Mesenchymal stem cell (in vitro differentiated cells and primary cell): ENCODE measurements around the gene TUBAL3.
A peak's percentile ranks its signal among the peaks of the same experiment; 100 is the strongest.

Experiments used
- DNase-seq: peaks from one replicate; pipeline ENCODE4 v3.0.0-alpha.2; 2013
- H2AFZ ChIP-seq: one replicate; pipeline ENCODE4 v1.6.1; 2013; ENCODE audit warnings: low read depth, mild to moderate bottlenecking, control low read depth, inconsistent platforms, low read length, moderate library complexity
- H2AK5ac ChIP-seq: 2 replicates; pipeline ENCODE4 v1.6.1; 2013; ENCODE audit warnings: low read length, moderate library complexity, mild to moderate bottlenecking, inconsistent platforms; ENCODE audit not compliant: severe bottlenecking
- H2BK120ac ChIP-seq: one replicate; pipeline ENCODE4 v1.6.1; 2013; ENCODE audit warnings: low read depth, mild to moderate bottlenecking, inconsistent platforms, low read length, moderate library complexity
- H2BK12ac ChIP-seq, 2 experiments: one replicate each; pipeline ENCODE4 v1.6.1; 2013; ENCODE audit warnings: inconsistent platforms in 2 of 2, low read length in 2 of 2, mild to moderate bottlenecking in 2 of 2, moderate library complexity in 2 of 2, control low read depth in 1 of 2
- H2BK15ac ChIP-seq: one replicate; pipeline ENCODE4 v1.6.1; 2013; ENCODE audit warnings: mild to moderate bottlenecking, low read depth, inconsistent platforms; ENCODE audit not compliant: poor library complexity, severe bottlenecking
- H2BK5ac ChIP-seq: 2 replicates; pipeline ENCODE4 v1.6.1; 2013; ENCODE audit warnings: low read depth, mild to moderate bottlenecking, low read length, control low read depth, inconsistent platforms; ENCODE audit not compliant: poor library complexity, severe bottlenecking
- H3K14ac ChIP-seq, 2 experiments: one replicate each; pipeline ENCODE4 v1.6.1; 2013; ENCODE audit warnings: inconsistent platforms in 2 of 2, low read length in 2 of 2, control low read depth in 1 of 2, mild to moderate bottlenecking in 1 of 2, moderate library complexity in 1 of 2
- H3K18ac ChIP-seq, 2 experiments: one replicate each; pipeline ENCODE4 v1.6.1; 2013; ENCODE audit warnings: inconsistent platforms in 2 of 2, low read length in 2 of 2, control low read depth in 1 of 2, low read depth in 1 of 2, mild to moderate bottlenecking in 1 of 2
- H3K23ac ChIP-seq, 2 experiments: one replicate each; pipeline ENCODE4 v1.6.1; 2013; ENCODE audit warnings: inconsistent platforms in 2 of 2, low read length in 2 of 2, mild to moderate bottlenecking in 2 of 2, moderate library complexity in 2 of 2, control low read depth in 1 of 2
- H3K27ac ChIP-seq: 2 replicates; pipeline ENCODE4 v1.5.1; 2013; ENCODE audit warnings: mild to moderate bottlenecking, moderate library complexity, low read length, control low read depth, inconsistent platforms; ENCODE audit not compliant: poor library complexity, severe bottlenecking
- H3K27me3 ChIP-seq, 2 experiments: 2 replicates each; pipeline versions ENCODE4 v1.6.1 to v1.7.0; 2013; ENCODE audit warnings: low read length in 2 of 2, mild to moderate bottlenecking in 2 of 2, moderate library complexity in 2 of 2, control low read depth in 1 of 2, inconsistent platforms in 1 of 2; ENCODE audit not compliant: control insufficient read depth in 1 of 2, insufficient read depth in 1 of 2
- H3K36me3 ChIP-seq, 2 experiments: 2 replicates each; pipeline versions ENCODE4 v1.6.1 to v1.7.0; 2013; ENCODE audit warnings: low read length in 2 of 2, control low read depth in 1 of 2, inconsistent platforms in 1 of 2, low read depth in 1 of 2, mild to moderate bottlenecking in 1 of 2; ENCODE audit not compliant: insufficient read depth in 2 of 2, control insufficient read depth in 1 of 2
- H3K4ac ChIP-seq, 2 experiments: one replicate each; pipeline ENCODE4 v1.6.1; 2013; ENCODE audit warnings: inconsistent platforms in 2 of 2, low read length in 2 of 2, mild to moderate bottlenecking in 2 of 2, moderate library complexity in 2 of 2, control low read depth in 1 of 2, low read depth in 1 of 2
- H3K4me1 ChIP-seq: 2 replicates; pipeline ENCODE4 v1.6.1; 2013; ENCODE audit warnings: low read depth, low read length, control low read depth; ENCODE audit not compliant: control insufficient read depth, insufficient read depth
- H3K4me2 ChIP-seq: 2 replicates; pipeline ENCODE4 v1.6.1; 2013; ENCODE audit warnings: low read length, mild to moderate bottlenecking, inconsistent platforms; ENCODE audit not compliant: poor library complexity, severe bottlenecking
- H3K4me3 ChIP-seq, 2 experiments: 2 replicates each; pipeline versions ENCODE4 v1.5.1 to v1.7.0; 2013; ENCODE audit warnings: low read length in 2 of 2, mild to moderate bottlenecking in 2 of 2, control low read depth in 1 of 2, low read depth in 1 of 2; ENCODE audit not compliant: insufficient read depth in 1 of 2
- H3K79me1 ChIP-seq: replicated peaks from 2 replicates; pipeline ENCODE4 v1.6.1; 2013; ENCODE audit warnings: mild to moderate bottlenecking, control low read depth, low read length, inconsistent platforms; ENCODE audit not compliant: poor library complexity, severe bottlenecking
- H3K9ac ChIP-seq: 2 replicates; pipeline ENCODE4 v1.7.0; 2013; ENCODE audit warnings: mild to moderate bottlenecking, low read length, moderate library complexity
- H3K9me3 ChIP-seq: 2 replicates; pipeline ENCODE4 v1.7.0; 2013; ENCODE audit warnings: mild to moderate bottlenecking, low read length; ENCODE audit not compliant: control insufficient read depth
- H4K8ac ChIP-seq: one replicate; pipeline ENCODE4 v1.6.1; 2013; ENCODE audit warnings: inconsistent platforms, mild to moderate bottlenecking, low read length, moderate library complexity
- H4K91ac ChIP-seq: one replicate; pipeline ENCODE4 v1.6.1; 2013; ENCODE audit warnings: mild to moderate bottlenecking, low read length, inconsistent platforms
- WGBS: methylation state at CpG from one replicate; pipeline ENCODE4 v1.1.7; 2013; ENCODE audit warnings: mixed read lengths; 5-methylcytosine and 5-hydroxymethylcytosine counted together

TUBAL3 gene

GRCh38 chr10:5442990-5443370 is 38.4 kb upstream of the TUBAL3 start:
- no peak overlapping the region for H2BK120ac ChIP-seq
- no peak overlapping the region for H2AK5ac ChIP-seq
- H2BK5ac ChIP-seq: no peak overlapping the region
- no peak overlapping the region for H4K91ac ChIP-seq
- no peak overlapping the region for H3K27ac ChIP-seq
- H4K8ac ChIP-seq: no peak overlapping the region
- no CpG with 5 or more reads among the region's 1 CpG for WGBS
- H3K4me3 ChIP-seq: no peak overlapping the region
- no peaks in the 10 kb centered on the region for H3K27me3 ChIP-seq
- no peak for DNase-seq
- H3K9ac ChIP-seq: no peak overlapping the region
- H3K79me1 ChIP-seq: peaks cover 26% of the 10 kb centered on the region
- no peak overlapping the region for H2BK12ac ChIP-seq
- H3K36me3 ChIP-seq: no peaks in the 10 kb centered on the region
- no peak overlapping the region for H2AFZ ChIP-seq
- H3K4ac ChIP-seq: no peak overlapping the region
- no peaks in the 10 kb centered on the region for H3K9me3 ChIP-seq
- H2BK15ac ChIP-seq: no peak overlapping the region
- no peak overlapping the region for H3K18ac ChIP-seq
- no peak overlapping the region for H3K23ac ChIP-seq
- no peak overlapping the region for H3K4me2 ChIP-seq
- H3K4me1 ChIP-seq: no peaks in the 10 kb centered on the region
- no peak overlapping the region for H3K14ac ChIP-seq

- H3K9me3 ChIP-seq: no peaks in the 10 kb centered on the region
- H3K27me3 ChIP-seq: no peaks in the 10 kb centered on the region
- H3K23ac ChIP-seq: no peak overlapping the region
- no peak overlapping the region for H2AK5ac ChIP-seq
- H3K4ac ChIP-seq: no peak overlapping the region
- 69% methylated on average over 8 of the region's 9 CpGs for whole genome bisulfite sequencing
- no peak overlapping the region for H2BK5ac ChIP-seq
- H3K36me3 ChIP-seq: no peaks in the 10 kb centered on the region
- H4K91ac ChIP-seq: no peak overlapping the region
- no peak overlapping the region for H2BK120ac ChIP-seq
- DNase-seq: peak; percentile 69
- H3K4me1 ChIP-seq: no peaks in the 10 kb centered on the region
- H3K79me1 ChIP-seq: peaks cover 26% of the 10 kb centered on the region
- H2AFZ ChIP-seq: no peak overlapping the region
- no peak overlapping the region for H3K4me3 ChIP-seq
- H3K4me2 ChIP-seq: no peak overlapping the region
- no peak overlapping the region for H3K18ac ChIP-seq
- no peak overlapping the region for H3K14ac ChIP-seq
- no peak overlapping the region for H4K8ac ChIP-seq
- H2BK15ac ChIP-seq: no peak overlapping the region
- no peak overlapping the region for H2BK12ac ChIP-seq
- no peak overlapping the region for H3K9ac ChIP-seq
- no peak overlapping the region for H3K27ac ChIP-seq
These were observed 37.7 kb upstream of the TUBAL3 start for GRCh38 chr10:5442065-5442989.

GRCh38 chr10:5441106-5441505 is 36.5 kb upstream of the TUBAL3 start:
- 83% methylated on average over 4 of the region's 4 CpGs for WGBS
- no peaks in the 10 kb centered on the region for H3K27me3 ChIP-seq
- H2BK15ac ChIP-seq: no peak overlapping the region
- H3K4me1 ChIP-seq: no peaks in the 10 kb centered on the region
- H3K4me2 ChIP-seq: no peak overlapping the region
- H3K4ac ChIP-seq: no peak overlapping the region
- no peak for DNase-seq
- H2AK5ac ChIP-seq: no peak overlapping the region
- H3K18ac ChIP-seq: no peak overlapping the region
- H2BK120ac ChIP-seq: no peak overlapping the region
- no peak overlapping the region for H2BK12ac ChIP-seq
- no peaks in the 10 kb centered on the region for H3K9me3 ChIP-seq
- H3K79me1 ChIP-seq: peaks cover 26% of the 10 kb centered on the region
- no peaks in the 10 kb centered on the region for H3K36me3 ChIP-seq
- H4K8ac ChIP-seq: no peak overlapping the region
- H3K4me3 ChIP-seq: no peak overlapping the region
- no peak overlapping the region for H3K14ac ChIP-seq
- H3K9ac ChIP-seq: no peak overlapping the region
- no peak overlapping the region for H2BK5ac ChIP-seq
- H3K27ac ChIP-seq: no peak overlapping the region
- peak overlapping the region in 1 of 2 experiments; percentile 72 for H3K23ac ChIP-seq
- no peak overlapping the region for H4K91ac ChIP-seq
- no peak overlapping the region for H2AFZ ChIP-seq

- H3K18ac ChIP-seq: no peak overlapping the region
- no peak overlapping the region for H2AK5ac ChIP-seq
- no peak overlapping the region for H3K4me2 ChIP-seq
- H2BK5ac ChIP-seq: no peak overlapping the region
- H3K14ac ChIP-seq: no peak overlapping the region
- no peaks in the 10 kb centered on the region for H3K9me3 ChIP-seq
- H3K79me1 ChIP-seq: peaks cover 26% of the 10 kb centered on the region
- no peak overlapping the region for H2BK15ac ChIP-seq
- no peak overlapping the region for H3K27ac ChIP-seq
- H2BK12ac ChIP-seq: no peak overlapping the region
- H3K23ac ChIP-seq: no peak overlapping the region
- no peak overlapping the region for H2AFZ ChIP-seq
- no peak overlapping the region for H4K91ac ChIP-seq
- WGBS: 68% methylated on average over 2 of the region's 2 CpGs
- H3K4me3 ChIP-seq: no peak overlapping the region
- peak; percentile 80 for DNase-seq
- H3K4me1 ChIP-seq: no peaks in the 10 kb centered on the region
- H3K36me3 ChIP-seq: no peaks in the 10 kb centered on the region
- H3K4ac ChIP-seq: no peak overlapping the region
- no peak overlapping the region for H4K8ac ChIP-seq
- no peak overlapping the region for H3K9ac ChIP-seq
- no peaks in the 10 kb centered on the region for H3K27me3 ChIP-seq
- H2BK120ac ChIP-seq: no peak overlapping the region
These were observed 35.6 kb upstream of the TUBAL3 start for GRCh38 chr10:5440206-5440605.
